ENCODE data around the gene CDK14. TPM values are rescaled to one million over a fixed set of nuclear protein-coding genes. Genes with fewer than 3 reads are reported as not detected.

Gene CDK14
- polyA plus RNA-seq, 1 donor from 2014 or later, result 25.1 TPM

DNA sequence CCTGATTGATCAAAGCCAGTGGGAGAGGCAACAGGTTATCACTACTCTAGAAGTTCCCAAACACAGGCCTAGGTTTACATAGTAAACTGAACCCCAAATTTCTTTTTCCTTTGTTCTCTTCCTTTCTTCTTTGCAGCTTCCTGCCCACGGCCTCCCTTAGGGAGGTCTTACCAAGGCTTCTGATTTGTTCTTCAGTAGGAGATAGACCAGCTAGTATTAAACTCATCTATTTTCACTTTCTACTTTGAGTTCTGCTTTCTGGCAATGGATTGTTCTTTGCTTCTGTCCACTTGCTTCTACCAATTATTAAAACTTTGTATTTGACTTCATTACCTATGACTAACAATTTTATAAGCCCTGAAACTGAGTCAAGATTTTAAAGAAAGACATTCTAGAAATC, 417.0 kb downstream of the CDK14 start (continued):
- TF ChIP-seq EZH2 (IDR thresholded peaks at IDR 0.05; ENCODE audit: borderline replicate concordance, insufficient read depth, low read length, poor library complexity, severe bottlenecking), result no peak

DNA sequence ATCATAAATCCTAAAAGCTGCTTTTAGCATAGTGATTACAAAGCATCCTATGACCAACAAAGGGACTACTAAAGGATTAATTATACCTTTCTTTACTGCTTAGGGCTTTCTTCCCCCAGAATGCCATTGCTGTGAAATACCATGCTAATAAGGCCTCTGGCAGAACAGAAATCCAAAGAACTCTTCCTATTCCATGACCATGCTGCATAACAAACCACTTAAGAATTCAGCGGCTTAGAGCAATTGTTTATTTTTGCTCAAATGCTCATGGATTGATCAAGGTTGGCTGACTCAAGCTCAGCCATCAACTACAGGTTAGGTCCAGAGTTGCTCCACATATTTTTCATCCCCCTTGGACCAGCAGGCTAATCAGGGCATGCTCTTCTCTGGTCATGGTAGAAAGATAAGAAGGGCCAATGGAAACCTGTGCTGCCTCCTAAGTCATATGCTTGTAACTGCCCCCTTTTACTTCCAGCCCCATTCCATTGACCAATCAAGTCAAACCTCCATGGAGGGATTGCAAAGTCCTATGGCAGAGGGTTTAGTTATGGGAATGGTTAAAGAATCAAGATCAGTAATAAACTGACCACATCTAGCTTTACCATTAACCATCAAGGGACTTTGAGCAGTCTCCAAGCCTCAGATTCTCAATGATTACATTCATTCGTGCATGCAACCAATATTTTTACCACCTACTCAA, 423.7 kb downstream of the CDK14 start:
- Histone ChIP-seq H3K36me3 (ENCODE audit: insufficient read depth, low read length) (no peaks in the 10 kb centered on the region), H3K79me2 (replicated peaks; ENCODE audit: insufficient read depth, low read length) (no peaks in the 10 kb centered on the region), H2AFZ (ENCODE audit: low read depth, low read length) (no peak overlapping the region), H4K20me1 (ENCODE audit: insufficient read depth) (no peaks in the 10 kb centered on the region), H3K9me3 (ENCODE audit: low read length) (no peaks in the 10 kb centered on the region), H3K4me2 (ENCODE audit: low read length) (no peak overlapping the region), H3K9me2 (ENCODE audit: insufficient read depth, low read length) (no peaks in the 10 kb centered on the region), H3K27me3 (ENCODE audit: insufficient read depth, low read depth, low read length) (no peaks in the 10 kb centered on the region), H3K27ac (ENCODE audit: low read length) (no peak overlapping the region), H3F3A (ENCODE audit: insufficient read depth, low read length, poor library complexity, severe bottlenecking) (no peaks in the 10 kb centered on the region), H3K4me3 (ENCODE audit: low read length) (no peak overlapping the region), H3K9ac (ENCODE audit: low read length) (no peak overlapping the region)
- no peak for TF ChIP-seq SMC3 (conservative IDR thresholded peaks at IDR 0.05; ENCODE audit: poor library complexity)
- TF ChIP-seq, protein P1, sequence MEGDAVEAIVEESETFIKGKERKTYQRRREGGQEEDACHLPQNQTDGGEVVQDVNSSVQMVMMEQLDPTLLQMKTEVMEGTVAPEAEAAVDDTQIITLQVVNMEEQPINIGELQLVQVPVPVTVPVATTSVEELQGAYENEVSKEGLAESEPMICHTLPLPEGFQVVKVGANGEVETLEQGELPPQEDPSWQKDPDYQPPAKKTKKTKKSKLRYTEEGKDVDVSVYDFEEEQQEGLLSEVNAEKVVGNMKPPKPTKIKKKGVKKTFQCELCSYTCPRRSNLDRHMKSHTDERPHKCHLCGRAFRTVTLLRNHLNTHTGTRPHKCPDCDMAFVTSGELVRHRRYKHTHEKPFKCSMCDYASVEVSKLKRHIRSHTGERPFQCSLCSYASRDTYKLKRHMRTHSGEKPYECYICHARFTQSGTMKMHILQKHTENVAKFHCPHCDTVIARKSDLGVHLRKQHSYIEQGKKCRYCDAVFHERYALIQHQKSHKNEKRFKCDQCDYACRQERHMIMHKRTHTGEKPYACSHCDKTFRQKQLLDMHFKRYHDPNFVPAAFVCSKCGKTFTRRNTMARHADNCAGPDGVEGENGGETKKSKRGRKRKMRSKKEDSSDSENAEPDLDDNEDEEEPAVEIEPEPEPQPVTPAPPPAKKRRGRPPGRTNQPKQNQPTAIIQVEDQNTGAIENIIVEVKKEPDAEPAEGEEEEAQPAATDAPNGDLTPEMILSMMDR (IDR thresholded peaks at IDR 0.05; ENCODE audit: poor library complexity, severe bottlenecking), result no peak
- TF ChIP-seq, protein P2, sequence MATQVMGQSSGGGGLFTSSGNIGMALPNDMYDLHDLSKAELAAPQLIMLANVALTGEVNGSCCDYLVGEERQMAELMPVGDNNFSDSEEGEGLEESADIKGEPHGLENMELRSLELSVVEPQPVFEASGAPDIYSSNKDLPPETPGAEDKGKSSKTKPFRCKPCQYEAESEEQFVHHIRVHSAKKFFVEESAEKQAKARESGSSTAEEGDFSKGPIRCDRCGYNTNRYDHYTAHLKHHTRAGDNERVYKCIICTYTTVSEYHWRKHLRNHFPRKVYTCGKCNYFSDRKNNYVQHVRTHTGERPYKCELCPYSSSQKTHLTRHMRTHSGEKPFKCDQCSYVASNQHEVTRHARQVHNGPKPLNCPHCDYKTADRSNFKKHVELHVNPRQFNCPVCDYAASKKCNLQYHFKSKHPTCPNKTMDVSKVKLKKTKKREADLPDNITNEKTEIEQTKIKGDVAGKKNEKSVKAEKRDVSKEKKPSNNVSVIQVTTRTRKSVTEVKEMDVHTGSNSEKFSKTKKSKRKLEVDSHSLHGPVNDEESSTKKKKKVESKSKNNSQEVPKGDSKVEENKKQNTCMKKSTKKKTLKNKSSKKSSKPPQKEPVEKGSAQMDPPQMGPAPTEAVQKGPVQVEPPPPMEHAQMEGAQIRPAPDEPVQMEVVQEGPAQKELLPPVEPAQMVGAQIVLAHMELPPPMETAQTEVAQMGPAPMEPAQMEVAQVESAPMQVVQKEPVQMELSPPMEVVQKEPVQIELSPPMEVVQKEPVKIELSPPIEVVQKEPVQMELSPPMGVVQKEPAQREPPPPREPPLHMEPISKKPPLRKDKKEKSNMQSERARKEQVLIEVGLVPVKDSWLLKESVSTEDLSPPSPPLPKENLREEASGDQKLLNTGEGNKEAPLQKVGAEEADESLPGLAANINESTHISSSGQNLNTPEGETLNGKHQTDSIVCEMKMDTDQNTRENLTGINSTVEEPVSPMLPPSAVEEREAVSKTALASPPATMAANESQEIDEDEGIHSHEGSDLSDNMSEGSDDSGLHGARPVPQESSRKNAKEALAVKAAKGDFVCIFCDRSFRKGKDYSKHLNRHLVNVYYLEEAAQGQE (IDR thresholded peaks at IDR 0.05; ENCODE audit: borderline replicate concordance), result no peak
- no peak for TF ChIP-seq TAF1 (IDR thresholded peaks at IDR 0.05; ENCODE audit: low read depth)
- TF ChIP-seq POLR2AphosphoS5 (IDR thresholded peaks at IDR 0.05), result no peak
- no peak for TF ChIP-seq MXI1 (conservative IDR thresholded peaks at IDR 0.05; ENCODE audit: poor library complexity, severe bottlenecking)
- TF ChIP-seq EZH2 (IDR thresholded peaks at IDR 0.05; ENCODE audit: borderline replicate concordance, insufficient read depth, low read length, poor library complexity, severe bottlenecking), result no peak
- no peak for TF ChIP-seq EP300 (conservative IDR thresholded peaks at IDR 0.05; ENCODE audit: poor library complexity, severe bottlenecking)
- TF ChIP-seq RAD21 (conservative IDR thresholded peaks at IDR 0.05), result no peak

DNA sequence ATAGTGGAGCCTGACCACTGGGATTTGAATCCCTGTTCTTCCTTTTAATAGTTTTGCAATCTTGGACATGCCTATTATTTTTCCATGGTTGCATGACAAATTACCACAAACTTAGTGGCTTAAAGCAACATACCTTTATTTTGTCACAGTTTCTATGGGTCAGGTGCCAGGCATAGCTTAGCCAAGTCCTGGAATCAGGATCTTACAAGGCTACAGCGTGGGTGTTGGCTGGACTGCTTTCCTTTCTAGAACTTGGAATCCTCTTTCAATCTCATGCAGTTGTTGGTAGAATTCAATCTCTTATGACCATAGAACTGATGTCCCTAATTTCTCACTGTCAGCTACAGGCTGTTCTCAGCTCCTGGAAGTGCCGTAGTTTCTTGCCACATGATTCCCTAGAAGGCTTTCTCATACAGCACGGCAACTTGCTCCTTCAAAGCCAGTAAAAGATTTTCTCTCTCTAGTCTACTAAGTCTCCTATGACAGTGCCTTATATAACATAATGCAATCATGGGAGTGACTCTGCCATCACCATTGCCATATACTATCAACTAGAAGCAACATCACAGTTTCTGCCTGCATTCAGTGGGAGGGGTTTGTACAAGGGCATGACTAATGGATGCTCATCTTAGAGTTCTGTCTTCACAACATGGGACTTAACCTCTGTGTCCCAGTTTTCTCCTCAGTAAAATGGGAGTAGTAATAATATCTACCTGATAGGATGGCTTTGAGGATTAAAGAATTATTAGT, 424.7 kb downstream of the CDK14 start:
- Histone ChIP-seq H3K36me3 (ENCODE audit: insufficient read depth, low read length) (no peaks in the 10 kb centered on the region), H3K4me3 (ENCODE audit: low read length) (no peak overlapping the region), H2AFZ (ENCODE audit: low read depth, low read length) (no peak overlapping the region), H3K79me2 (replicated peaks; ENCODE audit: insufficient read depth, low read length) (no peaks in the 10 kb centered on the region), H3K9me3 (ENCODE audit: low read length) (no peaks in the 10 kb centered on the region), H3K4me2 (ENCODE audit: low read length) (no peak overlapping the region), H4K20me1 (ENCODE audit: insufficient read depth) (no peaks in the 10 kb centered on the region), H3K9me2 (ENCODE audit: insufficient read depth, low read length) (no peaks in the 10 kb centered on the region), H3K27me3 (ENCODE audit: insufficient read depth, low read depth, low read length) (no peaks in the 10 kb centered on the region), H3K27ac (ENCODE audit: low read length) (no peak overlapping the region), H3F3A (ENCODE audit: insufficient read depth, low read length, poor library complexity, severe bottlenecking) (no peaks in the 10 kb centered on the region), H3K9ac (ENCODE audit: low read length) (no peak overlapping the region)
- no peak for TF ChIP-seq MXI1 (conservative IDR thresholded peaks at IDR 0.05; ENCODE audit: poor library complexity, severe bottlenecking)
- TF ChIP-seq, protein P2 (IDR thresholded peaks at IDR 0.05; ENCODE audit: borderline replicate concordance), result no peak
- TF ChIP-seq EZH2 (IDR thresholded peaks at IDR 0.05; ENCODE audit: borderline replicate concordance, insufficient read depth, low read length, poor library complexity, severe bottlenecking), result no peak
- no peak for TF ChIP-seq RAD21 (conservative IDR thresholded peaks at IDR 0.05)
- TF ChIP-seq TAF1 (IDR thresholded peaks at IDR 0.05; ENCODE audit: low read depth), result no peak
- TF ChIP-seq, protein P1 (IDR thresholded peaks at IDR 0.05; ENCODE audit: poor library complexity, severe bottlenecking), result no peak
- no peak for TF ChIP-seq POLR2AphosphoS5 (IDR thresholded peaks at IDR 0.05)
- TF ChIP-seq SMC3 (conservative IDR thresholded peaks at IDR 0.05; ENCODE audit: poor library complexity), result no peak
- no peak for TF ChIP-seq EP300 (conservative IDR thresholded peaks at IDR 0.05; ENCODE audit: poor library complexity, severe bottlenecking)
